Kidney tubule cell (primary cell): ENCODE measurements around the gene DNASE1L2.

Experiments
- DNase-seq: peaks from one replicate; pipeline ENCODE4 v3.0.0-alpha.2; 2018; ENCODE audit warnings: low spot score

Gene DNASE1L2

DNA sequence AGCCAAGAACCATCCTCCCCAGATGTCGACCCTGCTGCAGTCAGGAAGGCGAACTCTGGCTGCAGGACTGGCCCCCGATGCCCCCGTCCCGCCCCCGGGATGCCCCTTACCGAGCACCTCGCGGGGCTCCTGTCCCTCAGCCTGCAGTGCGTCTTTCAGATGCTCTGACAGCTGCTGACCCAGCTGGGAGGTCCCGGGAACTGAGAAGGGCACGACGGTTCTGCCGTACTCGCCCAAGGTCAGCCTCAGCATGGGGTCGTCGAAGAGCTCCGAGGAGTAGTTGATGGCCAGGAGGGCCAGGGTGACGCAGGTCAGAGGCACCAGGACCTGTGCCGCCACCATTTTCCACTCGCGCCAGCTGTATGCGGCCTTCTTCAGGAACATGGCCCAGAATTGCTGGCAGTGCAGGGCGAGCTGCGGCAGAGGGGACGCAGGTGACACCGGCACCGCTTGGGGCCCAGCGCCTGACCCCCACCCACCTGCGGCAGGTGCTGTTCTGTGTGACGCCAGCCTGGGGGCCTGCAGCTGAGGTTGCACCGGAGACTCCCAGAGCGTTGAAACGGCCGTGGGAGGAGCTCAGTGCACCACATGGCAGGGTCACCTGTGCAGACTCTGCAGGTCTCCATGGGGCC is 51.8 kb downstream of the DNASE1L2 start:
- DNase-seq = no peak
